ENCODE measurements around the gene OSBPL6.

GRCh38 chr2:178441426-178441825 is 247.1 kb downstream of the OSBPL6 start:
- TF ChIP-seq POLR2AphosphoS5 (IDR thresholded peaks at IDR 0.05; ENCODE audit: borderline replicate concordance, low read depth, low read length): no peak
- TF ChIP-seq EZH2 (IDR thresholded peaks at IDR 0.05): no peak

Data from SK-N-MC (cell line).